Germinal center (tissue), 1 donor: ENCODE results near the gene REEP6.
"Not testable (repeated sequence)": the region's sequence is repeated elsewhere in the genome, so short reads cannot be mapped to it uniquely, and the experiment has no call there.

Experiments used
- DNase-seq: peaks from one replicate; pipeline ENCODE4 v3.0.0; 2012; ENCODE audit warnings: mixed read lengths, low spot score

REEP6 gene

DNA sequence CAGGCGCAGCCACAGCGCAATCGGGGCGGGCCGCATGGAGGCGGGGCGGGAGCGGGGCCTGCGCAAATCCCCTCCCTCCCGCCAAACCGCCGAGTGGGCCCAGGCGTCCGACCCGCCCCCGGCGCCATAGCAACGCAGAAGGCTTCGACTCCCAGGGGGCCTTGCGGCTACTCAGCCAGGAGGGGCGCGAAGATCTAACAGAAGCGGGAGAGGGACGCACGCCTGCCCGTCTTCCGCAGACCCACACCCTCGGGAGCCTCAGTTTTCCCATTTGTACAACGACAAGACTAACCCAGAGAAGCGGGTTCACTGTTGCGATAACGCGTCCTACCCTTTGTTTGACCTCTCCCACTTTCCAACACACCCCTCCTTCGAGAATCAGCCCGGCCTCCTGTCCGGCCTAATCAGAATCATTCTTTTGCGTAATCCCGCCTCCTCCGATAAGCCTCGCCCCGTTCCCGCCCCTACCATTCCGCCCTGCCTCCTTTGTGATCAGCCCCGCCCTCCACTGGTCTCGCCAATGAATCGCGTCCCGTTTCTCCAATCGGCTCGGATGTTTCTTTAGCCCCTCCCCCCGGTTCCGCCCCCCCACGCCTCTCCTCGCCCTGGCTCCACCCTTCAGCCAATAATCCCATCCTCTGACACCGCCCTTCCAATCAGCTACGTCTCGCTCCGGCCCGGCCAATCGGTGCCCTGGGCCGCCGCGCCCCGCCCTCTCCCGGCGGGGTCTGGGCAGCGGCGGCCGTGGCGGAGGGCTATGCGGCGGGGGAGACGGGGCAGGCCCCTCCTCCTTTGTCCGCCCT is 469 bp upstream of the REEP6 start, which contains the start of gene PCSK4:
Gene PCSK4 (minus strand): TSS at position 40 of the 803 bp plus-strand sequence. CDS start 4 bp downstream, at position 36.
- DNase-seq: peak; percentile 96

DNA sequence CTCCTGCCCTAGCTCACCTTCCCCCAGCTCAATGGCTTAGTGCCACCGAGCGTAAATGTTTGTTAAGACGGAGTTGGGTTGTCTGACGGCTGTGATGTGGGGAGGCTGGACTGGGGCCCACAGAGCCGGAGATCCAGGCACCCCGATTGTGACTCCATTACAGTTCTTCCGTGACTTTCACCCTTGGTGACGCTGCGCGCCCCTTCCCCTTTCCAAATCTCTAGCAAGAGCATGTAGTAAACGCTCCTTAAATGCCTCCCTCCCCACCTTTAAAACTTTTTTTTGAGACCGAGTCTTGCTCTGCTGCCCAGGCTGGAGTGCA is 829 bp downstream of the REEP6 start:
- DNase-seq: no peak

DNA sequence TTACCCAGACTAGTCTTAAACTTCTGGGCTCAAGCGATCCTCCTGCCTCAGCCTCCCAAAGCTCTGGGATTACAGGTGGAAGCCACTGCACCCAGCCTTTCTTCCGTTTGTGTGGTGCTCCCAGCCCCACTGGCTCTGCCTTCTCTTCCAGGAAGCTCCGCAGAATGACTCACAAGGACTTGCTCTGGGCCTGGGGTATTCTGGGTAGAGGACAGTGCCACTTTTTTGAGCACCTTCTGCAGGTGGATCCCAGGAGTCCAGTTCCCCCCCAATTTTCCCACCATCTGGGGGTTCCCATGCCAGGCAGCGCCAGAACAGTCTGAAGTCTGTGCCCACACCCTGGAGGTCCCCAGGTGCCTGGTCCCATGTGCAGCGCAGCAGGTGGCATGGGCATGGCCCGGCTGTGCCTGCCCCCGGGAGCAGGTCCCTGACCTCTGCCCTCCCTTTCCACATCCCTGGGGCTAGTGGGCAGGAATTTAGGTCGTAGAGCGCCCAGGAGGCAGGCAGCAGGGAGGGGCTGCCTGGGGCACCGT is 1.6 kb downstream of the REEP6 start:
- DNase-seq: no peak

DNA sequence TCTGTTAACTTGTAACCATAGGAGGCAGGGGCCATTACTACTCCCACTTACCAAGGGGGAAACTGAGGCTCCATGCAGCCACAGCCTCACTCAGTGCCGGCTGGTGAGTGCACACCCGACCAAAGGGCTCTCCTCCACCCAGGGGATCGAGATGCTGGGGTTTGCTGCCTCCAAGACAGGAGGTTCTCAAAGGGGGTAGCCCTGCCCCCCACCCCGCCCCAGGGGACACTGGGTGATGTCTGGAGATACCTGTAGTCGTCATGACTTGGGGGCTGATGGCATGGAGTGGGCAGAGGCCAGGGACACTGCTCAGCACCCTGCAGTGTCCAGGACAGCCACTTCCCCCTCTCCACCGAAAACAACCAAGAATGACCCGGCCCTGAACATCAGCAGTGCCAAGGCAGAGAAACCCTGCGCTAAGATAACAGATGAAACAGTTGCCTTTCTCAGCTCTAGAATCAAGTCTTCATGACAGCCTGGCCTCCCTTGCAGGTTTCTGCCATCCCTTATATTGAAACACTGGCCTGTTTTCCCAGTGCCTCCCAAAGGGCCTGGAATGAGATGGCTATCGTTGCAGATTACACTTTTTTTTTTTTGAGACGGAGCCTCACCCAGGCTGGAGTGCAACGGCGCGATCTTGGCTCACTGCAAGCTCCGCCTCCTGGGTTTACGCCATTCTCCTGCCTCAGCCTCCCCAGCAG is 3.3 kb downstream of the REEP6 start:
- DNase-seq: no peak

DNA sequence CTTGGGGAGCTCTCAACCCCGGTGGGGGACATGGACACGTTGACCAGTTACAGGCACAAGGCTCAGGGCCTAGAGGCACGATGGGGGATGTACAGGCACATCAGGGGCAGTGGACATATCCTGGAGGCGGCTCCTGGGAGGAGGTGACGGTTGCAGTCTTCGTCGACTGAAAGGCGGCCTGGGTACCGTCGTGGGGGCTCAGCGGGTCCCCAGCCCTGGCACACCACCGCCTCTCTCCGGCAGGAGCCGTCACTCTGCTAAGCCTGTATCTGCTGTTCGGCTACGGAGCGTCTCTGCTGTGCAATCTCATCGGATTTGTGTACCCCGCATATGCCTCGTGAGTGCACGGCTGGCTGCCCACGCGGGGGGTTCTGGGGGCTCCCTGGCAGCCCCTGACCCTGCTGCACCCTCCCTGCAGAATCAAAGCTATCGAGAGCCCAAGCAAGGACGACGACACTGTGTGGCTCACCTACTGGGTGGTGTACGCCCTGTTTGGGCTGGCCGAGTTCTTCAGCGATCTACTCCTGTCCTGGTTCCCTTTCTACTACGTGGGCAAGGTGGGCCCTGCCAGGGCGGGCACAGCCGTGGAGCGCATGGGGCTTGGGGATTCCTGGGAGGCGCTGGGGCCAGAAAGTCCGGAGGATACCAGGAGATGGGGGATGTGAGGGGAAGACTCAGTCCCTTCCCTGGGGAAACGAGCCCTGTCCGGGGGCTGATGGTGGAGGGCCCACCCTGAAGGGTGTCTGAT is 4.2 kb downstream of the REEP6 start:
- no peak for DNase-seq

DNA sequence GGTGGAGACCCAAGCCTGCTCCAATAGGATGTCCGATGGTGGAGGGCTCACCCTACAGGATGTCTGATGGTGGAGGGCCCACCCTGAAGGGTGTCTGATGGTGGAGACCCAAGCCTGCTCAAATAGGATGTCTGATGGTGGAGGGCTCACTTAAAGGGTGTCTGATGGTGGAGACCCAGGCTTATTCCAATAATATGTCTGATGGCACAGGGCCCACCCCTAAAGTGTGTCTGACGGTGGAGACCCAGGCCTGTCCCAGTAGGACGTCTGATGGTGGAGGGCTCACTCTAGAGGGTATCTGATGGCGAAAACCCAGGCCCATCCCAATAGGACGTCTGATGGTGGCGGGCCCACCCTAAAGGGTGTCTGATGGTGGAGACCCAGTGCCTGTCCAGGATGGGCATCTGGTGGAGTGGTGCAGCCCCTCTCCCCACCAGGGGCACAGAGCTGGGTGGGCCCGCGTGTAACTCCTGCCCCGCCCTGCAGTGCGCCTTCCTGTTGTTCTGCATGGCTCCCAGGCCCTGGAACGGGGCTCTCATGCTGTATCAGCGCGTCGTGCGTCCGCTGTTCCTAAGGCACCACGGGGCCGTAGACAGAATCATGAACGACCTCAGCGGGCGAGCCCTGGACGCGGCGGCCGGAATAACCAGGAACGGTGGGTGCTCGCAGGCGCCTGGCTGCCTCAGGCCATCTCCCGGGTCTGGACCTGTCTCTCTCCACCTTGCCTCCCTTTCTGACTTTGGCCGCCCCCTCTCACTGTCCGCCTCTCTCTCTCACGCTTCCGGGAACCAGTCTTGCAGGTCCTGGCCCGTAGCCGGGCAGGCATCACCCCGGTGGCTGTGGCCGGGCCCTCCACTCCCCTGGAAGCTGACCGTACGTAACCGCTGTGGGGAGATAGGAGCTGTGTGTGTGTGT is 5.1 kb downstream of the REEP6 start:
- no peak for DNase-seq

DNA sequence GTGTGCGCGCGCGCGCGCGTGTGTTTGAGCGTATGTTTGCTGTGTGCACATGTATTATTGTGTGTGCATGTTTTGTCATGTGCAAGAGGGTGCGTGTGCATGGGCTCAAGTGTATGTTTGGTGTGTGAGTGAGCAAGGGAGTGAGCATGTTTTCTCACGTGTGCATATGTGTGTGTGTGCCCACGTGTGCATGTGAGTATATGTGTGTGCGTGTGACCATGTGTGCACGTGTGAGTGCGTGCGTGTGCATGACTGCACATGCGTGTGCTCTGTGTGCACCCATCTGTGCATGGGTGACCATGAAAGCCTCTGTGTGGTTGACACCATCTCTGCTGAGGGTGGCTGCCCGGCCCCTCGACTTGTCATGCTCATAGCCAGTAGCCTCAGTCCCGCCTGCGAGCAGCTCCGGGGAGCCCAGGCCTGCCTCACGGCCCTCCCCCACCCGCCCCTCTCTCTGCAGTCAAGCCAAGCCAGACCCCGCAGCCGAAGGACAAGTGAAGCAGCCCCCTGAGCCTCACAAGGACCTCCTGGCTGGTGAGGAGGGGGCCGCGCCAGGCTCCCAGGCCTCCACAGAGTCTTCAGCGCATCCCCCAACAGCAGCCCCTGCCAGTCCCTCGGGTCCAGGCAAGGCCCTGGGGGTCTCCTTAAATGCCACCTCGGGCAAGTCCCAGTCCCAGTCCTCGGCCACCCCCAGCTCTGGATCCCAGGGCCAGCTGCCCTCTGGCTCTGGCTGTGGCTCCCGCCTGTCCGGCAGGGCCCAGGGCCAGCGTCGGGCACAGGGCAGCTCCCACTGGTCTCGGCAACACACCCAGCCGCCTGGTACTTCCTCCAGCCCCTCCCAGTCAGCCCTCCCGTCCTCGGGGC is 6.0 kb downstream of the REEP6 start:
- no peak for DNase-seq

DNA sequence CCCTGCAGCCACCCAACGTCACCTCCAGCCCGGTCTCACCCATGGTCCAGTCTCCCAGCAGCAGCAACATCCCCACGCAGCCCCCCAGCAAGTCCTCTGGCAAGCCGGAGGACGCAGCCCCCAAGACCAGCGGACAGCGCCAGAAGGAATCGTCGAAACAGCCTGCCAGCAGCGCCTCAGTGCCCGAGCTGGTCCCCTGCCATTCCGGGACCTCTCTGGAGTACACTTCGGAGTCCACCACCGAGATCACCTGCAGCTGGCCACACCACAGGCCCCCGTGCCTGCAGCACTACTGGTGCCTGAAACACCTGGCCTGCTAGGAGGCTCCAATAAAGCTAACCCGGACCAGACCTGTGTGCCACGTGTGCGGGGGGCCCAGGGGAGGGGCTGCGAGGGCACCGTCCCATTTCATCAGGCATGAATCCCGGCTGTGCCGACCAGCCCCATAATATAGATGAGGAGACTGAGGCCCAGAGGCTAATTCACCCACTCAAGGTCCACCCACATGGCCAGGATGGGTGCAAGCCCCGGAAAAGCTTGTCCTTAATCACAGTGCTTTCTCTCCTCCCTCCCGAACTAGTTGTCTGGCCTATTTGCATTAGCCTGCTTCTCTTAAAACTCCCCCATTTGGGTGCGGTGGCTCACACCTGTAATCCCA is 6.7 kb downstream of the REEP6 start:
- no peak for DNase-seq

DNA sequence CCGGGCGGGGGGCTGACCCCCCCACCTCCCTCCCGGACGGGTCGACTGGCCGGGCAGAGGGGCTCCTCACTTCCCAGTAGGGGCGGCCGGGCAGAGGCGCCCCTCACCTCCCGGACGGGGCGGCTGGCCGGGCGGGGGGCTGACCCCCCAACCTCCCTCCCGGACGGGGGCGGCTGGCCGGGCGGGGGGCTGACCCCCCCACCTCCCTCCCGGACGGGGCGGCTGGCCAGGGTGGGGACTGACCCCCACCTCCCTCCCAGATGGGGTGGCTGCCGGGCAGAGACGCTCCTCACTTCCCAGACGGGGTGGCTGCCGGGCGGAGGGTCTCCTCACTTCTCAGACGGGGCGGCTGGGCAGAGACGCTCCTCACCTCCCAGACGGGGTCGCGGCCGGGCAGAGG is 8.2 kb downstream of the REEP6 start:
- DNase-seq: not testable (repeated sequence)

DNA sequence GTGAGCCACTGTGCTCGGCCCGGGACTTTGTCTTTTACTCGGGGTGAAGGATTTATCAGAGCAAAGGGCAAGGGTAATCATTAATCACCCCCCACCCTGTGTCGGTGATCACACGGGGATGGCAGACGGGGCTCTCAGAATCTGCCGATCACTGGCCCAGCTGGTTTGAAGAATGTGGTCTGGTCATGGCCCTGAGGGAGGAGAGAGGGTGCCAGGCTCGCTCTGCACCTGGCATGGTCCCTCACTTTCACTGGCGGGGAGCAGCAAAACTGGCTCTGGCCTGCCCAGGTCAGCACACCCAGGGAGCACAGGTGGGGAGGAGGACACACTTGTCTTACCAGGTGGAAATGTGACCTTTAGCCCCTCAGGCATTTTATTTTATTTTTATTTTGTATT is 10.2 kb downstream of the REEP6 start:
- no peak for DNase-seq

DNA sequence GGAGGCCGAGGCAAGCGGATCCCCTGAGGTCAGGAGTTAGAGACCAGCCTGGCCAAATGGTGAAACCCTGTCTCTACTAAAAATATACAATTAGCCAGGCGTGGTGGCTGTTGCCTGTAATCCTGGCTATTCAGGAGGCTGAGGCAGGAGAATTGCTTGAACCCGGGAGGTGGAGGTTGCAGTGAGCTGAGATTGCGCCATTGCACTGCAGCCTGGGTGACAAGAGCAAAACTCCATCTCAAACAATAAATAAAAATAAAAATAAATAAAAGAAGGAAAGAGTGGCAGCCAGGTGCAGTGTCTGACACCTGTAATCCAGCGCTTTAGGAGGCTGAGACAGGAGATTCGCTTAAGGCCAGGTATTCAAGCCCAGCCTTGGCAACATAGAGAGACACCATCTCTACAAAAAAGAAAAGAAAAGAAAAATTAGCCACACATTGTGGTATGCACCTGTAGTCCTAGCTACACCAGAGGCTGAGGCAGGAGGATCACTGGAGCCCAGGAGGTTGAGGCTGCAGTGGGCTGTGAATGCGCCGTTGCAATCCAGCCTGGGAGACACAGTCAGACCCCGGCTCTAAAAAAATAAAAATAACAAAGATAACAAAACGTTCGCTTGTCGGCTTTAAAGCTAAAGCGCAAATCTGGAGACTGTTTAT is 11.6 kb downstream of the REEP6 start:
- DNase-seq: no peak

DNA sequence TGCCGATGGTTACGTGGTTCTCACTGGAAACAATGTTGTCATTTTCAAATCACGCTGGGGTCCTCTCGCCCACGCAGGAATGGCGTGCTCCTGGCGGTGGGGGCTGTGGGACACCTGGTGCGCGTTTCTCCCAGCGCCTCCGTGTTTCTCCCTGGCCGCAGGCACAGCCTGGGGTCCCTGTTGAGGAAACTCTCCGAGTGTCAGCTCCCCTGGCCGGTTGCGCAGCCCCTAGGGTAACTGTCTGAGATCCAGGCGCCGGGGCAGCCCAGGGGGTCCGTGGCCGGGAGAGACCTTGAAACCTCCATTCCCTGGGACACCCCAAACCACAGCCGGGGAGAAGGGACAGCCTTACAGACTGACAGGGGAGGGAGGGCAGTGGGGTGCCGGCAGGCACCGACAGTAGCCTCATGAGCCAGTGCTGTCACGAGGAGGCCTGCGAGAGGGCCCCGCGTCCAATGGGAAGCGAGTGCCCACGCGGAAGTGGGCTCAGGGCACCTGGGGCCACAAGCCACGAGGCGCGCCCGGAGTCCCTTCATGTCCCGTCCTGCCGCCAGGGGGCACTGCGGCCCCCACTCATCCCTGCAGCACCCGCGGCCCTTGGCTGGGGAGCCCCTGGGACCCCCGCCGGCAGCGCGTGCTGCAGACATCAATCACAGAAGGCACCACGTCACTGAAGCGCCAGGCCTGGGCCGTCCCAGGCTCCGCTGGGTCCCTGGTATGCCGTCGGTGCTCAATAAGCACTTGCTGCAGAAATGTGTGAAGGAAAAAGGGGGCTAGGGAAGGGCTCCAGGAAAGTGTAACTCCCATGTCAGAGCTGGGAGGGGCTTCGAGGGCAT is 12.3 kb downstream of the REEP6 start:
- DNase-seq: peak; percentile 59

DNA sequence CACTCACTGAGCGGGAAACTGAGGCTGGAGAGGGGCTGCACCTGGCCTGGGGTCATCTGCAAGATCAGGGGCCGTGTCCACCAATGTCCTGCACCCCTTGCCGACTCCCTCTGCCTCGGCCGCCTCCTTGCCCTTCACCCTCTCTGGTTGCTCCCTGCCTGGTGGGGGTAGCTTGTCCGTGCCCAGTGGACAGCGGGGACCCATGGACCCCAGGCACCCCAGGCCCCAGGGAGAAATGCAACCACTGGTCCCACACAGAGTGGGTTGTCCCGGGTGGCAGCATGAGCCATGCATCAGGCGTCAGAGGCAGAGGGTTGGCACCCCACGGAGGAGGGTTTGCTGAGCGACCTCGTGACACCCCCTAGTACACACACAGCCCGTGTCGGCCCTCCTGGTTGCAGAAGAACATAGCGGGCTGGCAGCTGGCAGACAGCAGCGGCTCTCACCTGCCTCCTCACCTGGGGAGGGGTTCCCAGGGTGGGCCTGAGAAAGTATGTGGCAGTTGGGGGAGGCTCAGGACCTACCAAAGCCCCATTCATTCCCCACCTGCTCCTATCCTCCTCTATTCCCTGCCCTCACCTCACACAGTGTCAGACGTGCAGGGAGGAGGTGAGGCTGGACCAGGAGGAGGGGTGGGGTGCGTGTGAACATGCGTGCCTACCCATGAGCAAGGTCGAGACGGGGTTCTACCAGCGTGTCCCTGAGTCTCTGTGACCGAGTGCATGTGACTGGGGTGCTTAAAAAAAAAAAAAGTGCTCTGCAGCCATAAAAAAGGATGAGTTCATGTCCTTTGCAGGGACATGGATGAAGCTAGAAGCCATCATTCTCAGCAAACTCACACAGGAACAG is 13.2 kb downstream of the REEP6 start:
- no peak for DNase-seq

DNA sequence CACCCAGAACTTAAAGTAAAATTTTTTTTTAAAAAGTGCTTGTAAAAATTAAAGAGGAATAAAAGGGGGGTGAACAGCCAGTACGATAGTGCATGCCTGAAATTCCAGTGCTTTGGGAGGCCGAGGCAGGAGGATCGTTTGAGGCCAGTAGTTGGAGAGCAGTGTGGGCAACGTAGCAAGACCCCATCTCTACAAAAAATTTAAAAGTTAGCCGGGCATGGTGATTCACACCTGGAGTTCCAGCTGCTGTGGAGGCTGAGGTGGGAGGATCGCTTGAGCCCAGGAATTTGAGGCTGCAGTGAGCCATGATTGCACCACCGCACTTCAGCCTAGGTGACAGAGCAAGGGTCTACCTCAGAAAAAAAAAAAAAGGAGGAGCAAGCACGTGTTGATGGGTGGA is 14.0 kb downstream of the REEP6 start:
- no peak for DNase-seq

DNA sequence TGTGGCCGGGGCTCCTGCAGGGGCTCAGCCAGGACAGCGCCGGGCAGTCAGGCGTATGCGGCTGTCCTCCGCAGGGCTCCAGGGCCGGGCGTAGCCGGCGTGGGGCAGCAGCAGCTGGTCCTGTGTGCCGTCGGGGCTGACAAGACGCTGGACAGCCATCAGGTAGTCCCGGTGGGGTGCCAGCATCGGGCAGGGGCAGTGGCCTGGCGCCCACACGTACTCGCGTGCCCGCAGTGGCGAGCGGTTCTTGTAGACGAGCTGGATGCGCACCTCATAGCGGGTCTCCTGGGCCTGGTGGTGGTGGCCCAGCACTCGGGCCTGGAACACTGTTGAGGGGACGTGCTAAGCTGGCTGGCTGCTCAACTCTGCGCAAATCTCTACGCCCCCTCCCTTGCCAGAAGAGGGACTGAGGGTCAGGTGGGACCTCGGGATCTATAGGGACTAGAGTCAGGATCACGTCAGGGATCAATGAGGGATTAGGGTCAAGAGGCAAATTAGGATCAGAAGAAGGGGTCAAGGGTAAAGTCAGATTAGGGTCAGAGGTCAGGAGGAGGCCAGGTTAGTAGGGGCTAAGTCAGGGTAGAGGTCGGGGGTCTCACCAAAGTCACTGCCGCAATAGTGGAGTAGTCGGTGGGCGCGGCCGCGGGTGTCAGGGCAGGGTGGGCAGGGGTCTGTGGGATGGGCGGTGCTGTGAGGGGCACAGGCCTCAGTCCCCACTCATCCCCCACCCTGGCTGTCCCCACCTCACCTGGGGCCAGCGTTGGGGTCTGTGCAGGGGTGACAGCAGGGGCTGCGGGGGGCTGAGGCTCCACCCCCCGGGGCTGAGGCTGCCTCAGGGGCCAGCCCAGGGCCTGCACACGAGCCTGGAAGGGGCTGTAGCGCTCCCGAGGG is 15.3 kb downstream of the REEP6 start:
- DNase-seq: no peak

DNA sequence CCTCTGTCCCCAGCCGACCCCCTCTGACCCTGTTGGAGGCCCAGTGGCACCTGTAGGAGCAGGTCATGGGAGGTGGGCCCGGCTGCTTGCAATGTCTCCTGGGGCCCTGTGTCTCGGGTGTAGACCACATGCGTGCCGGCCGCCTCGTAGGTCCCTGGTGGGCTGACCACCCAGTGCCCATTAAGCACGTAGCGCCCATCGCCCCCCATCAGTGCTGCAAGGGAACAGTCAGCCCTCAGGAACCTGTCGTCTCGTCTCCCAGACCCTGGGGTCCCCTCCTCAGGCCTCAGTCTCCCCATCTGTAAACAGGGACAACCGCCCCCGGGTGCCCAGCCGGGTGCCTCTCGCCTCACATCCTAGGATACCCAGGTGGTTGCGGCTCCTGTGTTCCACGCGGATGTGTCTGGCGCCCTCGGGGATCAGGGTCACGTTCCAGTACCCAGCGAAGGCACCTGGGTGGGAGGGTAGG is 16.2 kb downstream of the REEP6 start:
- DNase-seq: no peak
